GM12865 (cell line): ENCODE results near the gene PSD2.

Experiments used
- DNase-seq: peaks from one replicate; pipeline ENCODE4 v3.0.0; 2010; ENCODE audit warnings: low read depth
- H3K4me3 ChIP-seq: 2 replicates; pipeline ENCODE4 v1.5.1; 2011; ENCODE audit warnings: mild to moderate bottlenecking, low read depth, low read length, control low read depth
- TF ChIP-seq, protein P1 (sequence below): IDR thresholded peaks from 2 replicates; pipeline ENCODE4 v1.5.1; 2011; ENCODE audit warnings: low read length, control low read depth, low read depth, inconsistent platforms; ENCODE audit not compliant: insufficient read depth; ENCODE audit errors: missing control alignments

PSD2 gene

DNA sequence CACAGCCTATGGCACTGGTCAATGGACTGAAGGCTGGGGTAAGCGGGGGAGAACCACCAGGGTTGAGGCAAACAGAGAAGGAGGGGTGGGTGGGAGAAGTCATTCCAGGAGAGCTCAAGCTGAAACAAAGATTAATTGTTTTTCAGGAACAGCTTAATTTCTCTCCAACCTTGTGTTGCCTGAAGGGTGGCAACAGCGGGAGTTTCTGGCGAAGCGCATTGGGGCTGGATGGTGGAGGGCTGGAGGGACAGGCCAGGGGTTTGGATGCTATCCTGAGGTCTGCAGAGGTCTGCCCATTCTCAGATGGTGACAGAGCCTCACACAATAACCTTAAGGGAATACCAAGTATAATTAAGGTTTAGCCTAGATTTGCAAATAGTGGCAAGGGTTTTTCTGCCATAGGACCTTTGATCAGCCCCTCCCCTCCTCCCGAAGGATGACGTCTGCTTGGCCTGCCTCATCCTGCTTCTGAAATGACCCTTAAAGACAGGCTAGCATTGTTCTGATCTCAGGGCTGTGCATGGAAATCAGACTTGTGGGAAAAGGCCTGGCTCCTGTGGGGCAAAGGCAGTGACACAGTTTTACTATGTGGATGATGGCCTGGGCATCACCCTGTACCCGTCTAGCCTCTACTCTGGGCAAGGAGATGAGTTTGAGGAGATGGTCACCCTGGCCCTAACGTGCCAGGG is 32.7 kb downstream of the PSD2 start:
- TF ChIP-seq, protein P1, sequence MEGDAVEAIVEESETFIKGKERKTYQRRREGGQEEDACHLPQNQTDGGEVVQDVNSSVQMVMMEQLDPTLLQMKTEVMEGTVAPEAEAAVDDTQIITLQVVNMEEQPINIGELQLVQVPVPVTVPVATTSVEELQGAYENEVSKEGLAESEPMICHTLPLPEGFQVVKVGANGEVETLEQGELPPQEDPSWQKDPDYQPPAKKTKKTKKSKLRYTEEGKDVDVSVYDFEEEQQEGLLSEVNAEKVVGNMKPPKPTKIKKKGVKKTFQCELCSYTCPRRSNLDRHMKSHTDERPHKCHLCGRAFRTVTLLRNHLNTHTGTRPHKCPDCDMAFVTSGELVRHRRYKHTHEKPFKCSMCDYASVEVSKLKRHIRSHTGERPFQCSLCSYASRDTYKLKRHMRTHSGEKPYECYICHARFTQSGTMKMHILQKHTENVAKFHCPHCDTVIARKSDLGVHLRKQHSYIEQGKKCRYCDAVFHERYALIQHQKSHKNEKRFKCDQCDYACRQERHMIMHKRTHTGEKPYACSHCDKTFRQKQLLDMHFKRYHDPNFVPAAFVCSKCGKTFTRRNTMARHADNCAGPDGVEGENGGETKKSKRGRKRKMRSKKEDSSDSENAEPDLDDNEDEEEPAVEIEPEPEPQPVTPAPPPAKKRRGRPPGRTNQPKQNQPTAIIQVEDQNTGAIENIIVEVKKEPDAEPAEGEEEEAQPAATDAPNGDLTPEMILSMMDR, result no peak
- no peak for DNase-seq
- H3K4me3 ChIP-seq, result no peak overlapping the region

- no peak for DNase-seq
- TF ChIP-seq, protein P1, result no peak
- H3K4me3 ChIP-seq, result no peak overlapping the region
Measured at GRCh38 chr5:139829471-139829870, 33.9 kb downstream of the PSD2 start.

GRCh38 chr5:139831624-139832023 is 36.0 kb downstream of the PSD2 start:
- H3K4me3 ChIP-seq, result no peak overlapping the region
- TF ChIP-seq, protein P1, result no peak
- DNase-seq, result no peak

DNA sequence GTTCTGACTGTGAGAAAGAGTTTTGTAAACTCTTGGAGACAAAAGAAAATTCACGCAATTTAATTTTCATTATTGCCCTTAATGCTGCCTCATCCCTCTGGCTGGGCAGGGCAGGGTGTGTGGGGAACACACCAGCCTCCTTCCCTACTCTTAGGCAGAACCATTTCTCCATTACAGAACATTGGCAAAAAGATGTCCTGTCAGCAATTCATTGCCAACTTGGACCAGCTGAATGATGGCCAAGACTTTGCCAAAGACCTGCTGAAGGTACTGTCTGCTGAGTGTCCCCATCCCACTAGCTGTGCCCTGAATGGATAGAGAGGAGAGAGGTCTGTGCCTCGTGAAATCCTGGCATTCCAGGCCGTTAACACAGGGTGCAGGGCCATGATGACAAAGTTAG is 37.9 kb downstream of the PSD2 start:
- H3K4me3 ChIP-seq, result no peak overlapping the region
- DNase-seq, result no peak
- TF ChIP-seq, protein P1, result no peak

- no peak overlapping the region for H3K4me3 ChIP-seq
- DNase-seq, result no peak
- TF ChIP-seq, protein P1, result no peak
Measured at GRCh38 chr5:139835656-139836055, 40.0 kb downstream of the PSD2 start.

GRCh38 chr5:139836469-139837208 is 41.0 kb downstream of the PSD2 start:
- no peak overlapping the region for H3K4me3 ChIP-seq
- TF ChIP-seq, protein P1, result no peak
- no peak for DNase-seq

DNA sequence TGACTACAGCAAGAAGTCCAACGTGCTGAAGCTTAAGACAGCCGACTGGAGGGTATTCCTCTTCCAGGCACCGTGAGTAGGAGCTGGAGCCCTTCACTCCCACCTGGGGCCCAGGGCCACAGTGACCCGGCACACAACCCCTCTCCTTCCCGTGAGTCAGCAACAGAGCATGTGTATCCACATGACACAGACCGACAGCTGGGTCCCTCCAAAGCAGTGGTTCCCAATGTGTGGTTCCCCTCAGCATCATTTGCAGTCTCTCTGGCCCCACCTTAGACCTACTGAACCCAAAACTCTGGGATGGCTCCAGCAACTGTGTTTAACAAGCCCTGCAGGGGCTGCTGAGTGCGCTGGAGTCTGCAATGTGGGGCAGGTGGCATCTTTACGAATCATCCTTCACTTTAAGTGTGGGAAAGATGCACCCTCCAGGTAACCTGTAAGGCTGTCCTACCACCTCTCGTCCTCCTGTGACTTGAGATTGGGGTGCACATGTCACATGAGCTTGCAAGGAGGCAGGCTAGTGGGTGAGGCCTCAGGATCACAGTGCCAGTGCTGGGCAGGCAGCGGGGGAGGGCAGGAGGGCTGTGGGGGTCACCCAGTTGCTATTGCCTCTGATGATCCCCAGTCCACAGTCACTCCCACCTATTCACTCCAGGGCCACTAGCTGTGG is 42.2 kb downstream of the PSD2 start:
- H3K4me3 ChIP-seq, result no peak overlapping the region
- TF ChIP-seq, protein P1, result no peak
- no peak for DNase-seq
